K562 (cell line): ENCODE results near the gene PHLDB1. TPM values are rescaled to one million over a fixed set of nuclear protein-coding genes. Genes with fewer than 3 reads are reported as not detected.

Experiments used
- ATAC-seq: fragments of 200-7000 bp; cut with Tn5 transposase; 3 replicates; pipeline ENCODE4 v1.9.1; 2020; ENCODE audit warnings: moderate library complexity
- BruUV-seq: library from RNA; stranded (reverse); fragments of 400-500 nt; replicated peaks from 2 replicates; lab custom pipeline; 2021; lab: Mats Ljungman, UMichigan
- CTCF ChIA-PET: fragments of 300-600 bp; formaldehyde crosslinking; extraction: SDS; loops from one replicate; lab custom pipeline; 2021; ENCODE audit warnings: low intra/inter-chr PET ratio; lab: Yijun Ruan, JAX
- POLR2A ChIA-PET: fragments of 300-600, 350-650 bp; sonication (Branson Sonifier 250); formaldehyde crosslinking; extraction: SDS; loops from one replicate; lab custom pipeline; 2021; ENCODE audit warnings: antibody characterized with exemption, inconsistent platforms; lab: Yijun Ruan, JAX
- DNase-seq, 4 experiments: peaks; one replicate each; pipeline versions ENCODE4 v3.0.0 to v3.0.0-alpha.2; 2011 to 2018; ENCODE audit warnings: low spot score in 3 of 4, mixed read lengths in 3 of 4; ENCODE audit errors: extremely low read depth in 1 of 4
- FAIRE-seq: peaks from 2 replicates; lab custom pipeline; 2011; peaks lifted over from hg19 to GRCh38; lab: Jason Lieb, UNC
- H2AFZ ChIP-seq: 2 replicates; pipeline ENCODE4 v1.6.0; 2011; ENCODE audit warnings: low read depth, low read length, control low read depth, inconsistent platforms
- H3K27ac ChIP-seq: fragments of 200-600 bp; 3 replicates; pipeline ENCODE4 v1.8.0; 2011; ENCODE audit warnings: low read depth, mild to moderate bottlenecking, control low read depth, inconsistent platforms, low read length, moderate library complexity, mixed read lengths; ENCODE audit errors: extremely low read depth
- H3K27me3 ChIP-seq, 2 experiments: fragments of 300-600 bp in 1 of 2; 2 replicates in 1 of 2; 3 replicates in 1 of 2; pipeline versions ENCODE4 v1.6.0 to v1.8.0; 2011; ENCODE audit warnings: inconsistent platforms in 2 of 2, low read length in 2 of 2, mild to moderate bottlenecking in 1 of 2, mixed read lengths in 1 of 2, moderate library complexity in 1 of 2; ENCODE audit not compliant: control insufficient read depth in 2 of 2, insufficient read depth in 2 of 2
- H3K36me3 ChIP-seq: fragments of 300-600 bp; 3 replicates; pipeline ENCODE4 v1.8.0; 2011; ENCODE audit warnings: mild to moderate bottlenecking, low read length, inconsistent platforms; ENCODE audit not compliant: control insufficient read depth, insufficient read depth
- H3K4me1 ChIP-seq, 2 experiments: fragments of 200-600 bp in 1 of 2; replicated peaks in 1 of 2; 2 replicates in 1 of 2; 3 replicates in 1 of 2; pipeline versions ENCODE4 v1.5.1 to v1.8.0; 2011; ENCODE audit warnings: inconsistent platforms in 2 of 2, low read length in 2 of 2, mild to moderate bottlenecking in 1 of 2, mixed read lengths in 1 of 2, moderate library complexity in 1 of 2; ENCODE audit not compliant: control insufficient read depth in 2 of 2, insufficient read depth in 2 of 2
- H3K4me2 ChIP-seq: 2 replicates; pipeline ENCODE4 v1.6.1; 2011; ENCODE audit warnings: low read length, control low read depth, inconsistent platforms, mixed read lengths; ENCODE audit not compliant: insufficient read depth
- H3K4me3 ChIP-seq: fragments of 200-600 bp; sonication (generic), shearing (Covaris generic); 2 replicates; pipeline ENCODE4 v1.5.1; 2016; ENCODE audit warnings: control low read depth, inconsistent platforms
- H3K79me2 ChIP-seq: fragments of 200-600 bp; 3 replicates; pipeline ENCODE4 v1.8.0; 2011; ENCODE audit warnings: low read length, inconsistent platforms; ENCODE audit not compliant: control insufficient read depth, insufficient read depth
- H3K9ac ChIP-seq, 2 experiments: 2 replicates each; pipeline versions ENCODE4 v1.6.0 to v1.6.1; 2011; ENCODE audit warnings: low read depth in 2 of 2, low read length in 2 of 2, control low read depth in 1 of 2, inconsistent platforms in 1 of 2, mild to moderate bottlenecking in 1 of 2, mixed read lengths in 1 of 2; ENCODE audit not compliant: insufficient read depth in 1 of 2
- H3K9me1 ChIP-seq: one replicate; pipeline ENCODE4 v1.6.0; 2011; ENCODE audit warnings: inconsistent platforms, mild to moderate bottlenecking, low read length, moderate library complexity; ENCODE audit not compliant: control insufficient read depth, insufficient read depth
- H3K9me3 ChIP-seq: replicated peaks from 2 replicates; pipeline ENCODE4 v1.5.1; 2011; ENCODE audit warnings: low read depth, low read length, inconsistent platforms; ENCODE audit not compliant: control insufficient read depth, insufficient read depth
- H4K20me1 ChIP-seq: replicated peaks from 2 replicates; pipeline ENCODE4 v1.6.1; 2011; ENCODE audit warnings: low read length, inconsistent platforms, mixed read lengths; ENCODE audit not compliant: control insufficient read depth, insufficient read depth
- CBFA2T3 ChIP-seq: fragments of 450-650 bp; IDR thresholded peaks from 2 replicates; pipeline ENCODE4 v1.6.1; 2017
- CXXC5 ChIP-seq: fragments of 250-450 bp; sonication (Bioruptor Pico); IDR thresholded peaks from 2 replicates; pipeline ENCODE4 v1.8.0; 2022; ENCODE audit warnings: inconsistent platforms, mild to moderate bottlenecking, moderate library complexity
- HCFC1 ChIP-seq: IDR thresholded peaks from 2 replicates; pipeline ENCODE4 v1.6.1; 2012; ENCODE audit warnings: low read depth, low read length, improper control_type of control experiment
- HDAC3 ChIP-seq: fragments of 450-650 bp; IDR thresholded peaks from 2 replicates; pipeline ENCODE4 v1.6.1; 2018; ENCODE audit warnings: borderline replicate concordance, mild to moderate bottlenecking, moderate library complexity; ENCODE audit not compliant: partially characterized antibody
- HMG20B ChIP-seq: fragments of 250-450 bp; sonication (Bioruptor Pico); IDR thresholded peaks from 2 replicates; pipeline ENCODE4 v1.5.0; 2021; ENCODE audit warnings: mild to moderate bottlenecking
- IRF9 ChIP-seq: fragments of 450-650 bp; IDR thresholded peaks from 2 replicates; pipeline ENCODE4 v1.6.1; 2016; ENCODE audit warnings: missing biosample characterization, missing genetic modification characterization
- PHTF2 ChIP-seq: fragments of 250-450 bp; sonication (Bioruptor Pico); IDR thresholded peaks from 2 replicates; pipeline ENCODE4 v1.5.0; 2021; ENCODE audit warnings: mild to moderate bottlenecking
- RCOR1 ChIP-seq, 2 experiments: IDR thresholded peaks; 2 replicates each; pipeline ENCODE4 v1.6.1; 2012; ENCODE audit warnings: low read depth in 2 of 2, low read length in 2 of 2, borderline replicate concordance in 1 of 2, improper control_type of control experiment in 1 of 2
- STAT5A ChIP-seq: IDR thresholded peaks from 2 replicates; pipeline ENCODE4 v1.6.1; 2012; ENCODE audit warnings: low read length, inconsistent platforms, borderline replicate concordance
- SUPT5H ChIP-seq: fragments of 450-650 bp; IDR thresholded peaks from 2 replicates; pipeline ENCODE4 v1.6.1; 2016
- TCF3 ChIP-seq: sonication (generic); formaldehyde crosslinking; IDR thresholded peaks from 2 replicates; pipeline ENCODE4 v1.4.0; 2020; ENCODE audit warnings: mild to moderate bottlenecking, missing genetic modification reagents
- TEAD4 ChIP-seq, 2 experiments: sonication (generic) in 1 of 2; formaldehyde crosslinking in 1 of 2; IDR thresholded peaks; 2 replicates each; pipeline versions ENCODE4 v1.6.1 to v1.8.0; 2012 to 2022; ENCODE audit warnings: borderline replicate concordance in 1 of 2, inconsistent platforms in 1 of 2, low read length in 1 of 2, mild to moderate bottlenecking in 1 of 2, missing genetic modification reagents in 1 of 2
- ZBTB34 ChIP-seq: fragments of 250-450 bp; sonication (Bioruptor Pico); IDR thresholded peaks from 2 replicates; pipeline ENCODE4 v1.8.0; 2021; ENCODE audit warnings: mild to moderate bottlenecking, moderate library complexity
- ZBTB7A ChIP-seq: IDR thresholded peaks from 2 replicates; pipeline ENCODE4 v1.6.1; 2011; ENCODE audit warnings: low read depth, mild to moderate bottlenecking, low read length, moderate library complexity, borderline replicate concordance; ENCODE audit not compliant: control insufficient read depth
- ZHX1 ChIP-seq: fragments of 150-350 bp; conservative IDR thresholded peaks from 2 replicates; pipeline ENCODE4 v1.6.1; 2014; ENCODE audit warnings: low read length
- ZNF707 ChIP-seq: fragments of 250-450 bp; sonication (Bioruptor Pico); conservative IDR thresholded peaks from 2 replicates; pipeline ENCODE4 v1.8.0; 2022; ENCODE audit warnings: inconsistent platforms, mild to moderate bottlenecking, moderate library complexity
- WGBS: fragments of 100-300 bp; shearing (Covaris generic); methylation state at CpG from one replicate; pipeline ENCODE4 v1.1.6; 2016; ENCODE audit warnings: low coverage, mixed read lengths; ENCODE audit not compliant: insufficient coverage; ENCODE audit errors: missing lambda C conversion rate; 5-methylcytosine and 5-hydroxymethylcytosine counted together
- in situ Hi-C: fragments of 300-500 bp; cut with MboI; formaldehyde crosslinking; loops from 4 replicates; pipeline ENCODE4 v1.15.0; 2018; ENCODE audit warnings: inconsistent platforms, mixed read lengths
- intact Hi-C: fragments of 100-400 bp; cut with micrococcal nuclease; formaldehyde crosslinking; loops from 2 replicates; pipeline ENCODE4 v1.14.2; 2022
- polyA plus RNA-seq, 8 experiments: library from polyadenylated mRNA; depleted of rRNA in 4 of 8; stranded (reverse) in 5 of 8; unstranded in 3 of 8; fragments of >200 nt; fragmentation: Nextera tagmentation in 2 of 8; fragmentation: Illumina TruSeq in 1 of 8; extraction: Ambion mirVana in 2 of 8; extraction: Trizol in 1 of 8; gene quantifications; 2 replicates each; pipeline versions ENCODE4 v1.2.1 to v1.2.3, GENCODE V29; 2011 to 2014; ENCODE audit warnings: inconsistent platforms in 1 of 8, missing spikeins in 1 of 8
- total RNA-seq, 7 experiments: library from RNA; depleted of rRNA in 6 of 7; stranded (reverse); fragments of >200 nt in 6 of 7; fragmentation: Illumina TruSeq in 2 of 7; extraction: Trizol in 2 of 7; gene quantifications; 2 replicates each; pipeline versions ENCODE4 v1.2.1 to v1.2.3, GENCODE V29; 2011 to 2021; ENCODE audit warnings: low replicate concordance in 1 of 7

Gene PHLDB1
- total and polyA plus RNA-seq, 9 of the 15 experiments (the other 6 are each of a cell fraction or from before 2014, with no cell fraction given): 2.0 to 28.7 (median 16.2) TPM

GRCh38 chr11:118597556-118597955 lies 9.9 kb upstream of the PHLDB1 start (continued):
- TF ChIP-seq HDAC3 (no peak), HMG20B (no peak)

- Histone ChIP-seq H3K9me3 (no peaks in the 10 kb centered on the region), H3K4me3 (no peak overlapping the region), H3K27ac (peak overlapping the region; percentile 43), H2AFZ (no peak overlapping the region), H3K9ac (peak overlapping the region in 1 of 2 experiments; percentile 29; a peak in 2 of 4 replicates), H3K79me2 (no peaks in the 10 kb centered on the region), H3K4me2 (peak overlapping the region; percentile 29; the same call in 1 of the 2 replicates), H3K27me3 (no peaks in the 10 kb centered on the region), H4K20me1 (0 out of 2 replicates have a peak, but pooled peaks cover 3% of the 10 kb centered on the region), H3K4me1 (peaks cover 26 to 46% of the 10 kb centered on the region in 2 experiments; a peak in 4 of 5 replicates), H3K9me1 (no peaks in the 10 kb centered on the region), H3K36me3 (peaks cover 46% of the 10 kb centered on the region)
- BruUV-seq: no TSS peak
- WGBS: 7% methylated on average over 3 of the region's 3 CpGs
- intact Hi-C loops: no loop called here
- ChIA-PET CTCF (interaction anchor here (0.7 kb wide), 1 partner anchor 754 kb away, joined by 3 read pairs; no protein-coding TSS in a partner anchor), POLR2A (interaction anchor here (0.6 to 2.3 kb wide), 3 partner anchors 10 to 818 kb away, joined by 3 to 12 read pairs (median 4); no protein-coding TSS in a partner anchor)
- FAIRE-seq (peak; percentile 64), ATAC-seq (peak; percentile 57), DNase-seq (peak in 2 of 4 experiments; percentile 50 to 70)
- in situ Hi-C loops: no loop called here
- TF ChIP-seq PHTF2 (CRISPR knock-in tag) (no peak), ZBTB7A (no peak), IRF9 (no peak), ZNF707 (CRISPR knock-in tag) (no peak), TCF3 (CRISPR knock-in tag) (peak; percentile 66), RCOR1 (IDR thresholded peaks at IDR 0.05; ENCODE audit: borderline replicate concordance in 1 of 2, low read depth in 2 of 2, low read length in 2 of 2) (peak in 1 of 2 experiments; percentile 29; a peak in 1 of 4 replicates), TEAD4 (IDR thresholded peaks at IDR 0.05; ENCODE audit: low read length) (peak; percentile 64; the same call in 1 of the 2 replicates), TEAD4 (CRISPR knock-in tag; IDR thresholded peaks at IDR 0.05; ENCODE audit: borderline replicate concordance) (no peak), STAT5A (peak; percentile 59; the same call in 1 of the 2 replicates), SUPT5H (0 out of 2 replicates have a peak, but pooled peaks have one; percentile 9), HCFC1 (no peak), CBFA2T3 (0 out of 2 replicates have a peak, but pooled peaks have one; percentile 19), ZBTB34 (no peak), CXXC5 (CRISPR knock-in tag) (peak; percentile 33; the same call in 1 of the 2 replicates), ZHX1 (no peak)
These were observed 5.1 kb upstream of the PHLDB1 start for GRCh38 chr11:118602331-118602730.
